Chondrocyte (in vitro differentiated cells): ENCODE data around the gene PANK1. TPM values are rescaled to one million over a fixed set of nuclear protein-coding genes. Genes with fewer than 3 reads are reported as not detected.

ENCODE experiments used
- DNase-seq: peaks from one replicate; pipeline ENCODE4 v3.0.0; 2021; ENCODE audit warnings: mixed read lengths, low spot score
- H3K27ac Mint-ChIP-seq: one replicate; pipeline ENCODE4 v1.8.0; 2021; ENCODE audit warnings: mild to moderate bottlenecking, moderate library complexity, mixed read lengths; ENCODE audit not compliant: unreplicated experiment
- H3K27me3 Mint-ChIP-seq: 2 replicates; pipeline ENCODE4 v1.8.0; 2021; ENCODE audit warnings: low read depth, mixed read lengths
- H3K36me3 Mint-ChIP-seq: 2 replicates; pipeline ENCODE4 v1.8.0; 2021; ENCODE audit warnings: low read depth, mixed read lengths
- H3K4me1 Mint-ChIP-seq: 2 replicates; pipeline ENCODE4 v1.8.0; 2021; ENCODE audit warnings: low read depth, mild to moderate bottlenecking, mixed read lengths
- H3K4me3 Mint-ChIP-seq: one replicate; pipeline ENCODE4 v1.8.0; 2021; ENCODE audit warnings: mild to moderate bottlenecking, moderate library complexity, mixed read lengths; ENCODE audit not compliant: unreplicated experiment
- H3K9me3 Mint-ChIP-seq: 2 replicates; pipeline ENCODE4 v1.8.0; 2021; ENCODE audit warnings: low read depth, mixed read lengths
- total RNA-seq: library from RNA; stranded (reverse); gene quantifications from 3 replicates; pipeline ENCODE4 v1.2.1, GENCODE V29; 2021
- TF ChIP-seq, protein P1 (sequence below): fragments of 200-600 bp; sonication (generic); IDR thresholded peaks from 2 replicates; pipeline ENCODE4 v1.5.0; 2021; ENCODE audit warnings: antibody characterized with exemption, mild to moderate bottlenecking, moderate library complexity

The PANK1 gene
- total RNA-seq, 1 donor from 2014 or later: 7.6 TPM

DNA sequence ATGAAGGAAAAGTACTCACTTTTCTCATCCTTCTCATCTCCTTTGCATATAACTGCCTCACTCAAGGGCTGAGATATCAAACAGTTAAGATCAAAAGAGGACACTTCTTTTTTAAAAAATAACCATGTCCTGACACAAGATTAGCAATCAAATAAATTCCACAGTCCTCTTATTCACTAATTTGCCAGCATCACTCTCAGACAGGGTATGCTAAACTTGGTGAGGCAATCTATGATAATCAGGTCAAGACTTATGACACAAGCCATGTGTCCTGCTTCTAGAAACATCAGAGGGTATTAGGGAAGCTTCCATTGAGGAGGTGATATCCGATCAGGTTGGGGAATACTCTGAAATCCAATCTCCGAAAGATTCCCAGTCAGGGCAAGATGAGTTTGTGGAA is 10.4 kb downstream of the PANK1 start:
- no peak overlapping the region for H3K27ac Mint-ChIP-seq
- TF ChIP-seq, protein P1, sequence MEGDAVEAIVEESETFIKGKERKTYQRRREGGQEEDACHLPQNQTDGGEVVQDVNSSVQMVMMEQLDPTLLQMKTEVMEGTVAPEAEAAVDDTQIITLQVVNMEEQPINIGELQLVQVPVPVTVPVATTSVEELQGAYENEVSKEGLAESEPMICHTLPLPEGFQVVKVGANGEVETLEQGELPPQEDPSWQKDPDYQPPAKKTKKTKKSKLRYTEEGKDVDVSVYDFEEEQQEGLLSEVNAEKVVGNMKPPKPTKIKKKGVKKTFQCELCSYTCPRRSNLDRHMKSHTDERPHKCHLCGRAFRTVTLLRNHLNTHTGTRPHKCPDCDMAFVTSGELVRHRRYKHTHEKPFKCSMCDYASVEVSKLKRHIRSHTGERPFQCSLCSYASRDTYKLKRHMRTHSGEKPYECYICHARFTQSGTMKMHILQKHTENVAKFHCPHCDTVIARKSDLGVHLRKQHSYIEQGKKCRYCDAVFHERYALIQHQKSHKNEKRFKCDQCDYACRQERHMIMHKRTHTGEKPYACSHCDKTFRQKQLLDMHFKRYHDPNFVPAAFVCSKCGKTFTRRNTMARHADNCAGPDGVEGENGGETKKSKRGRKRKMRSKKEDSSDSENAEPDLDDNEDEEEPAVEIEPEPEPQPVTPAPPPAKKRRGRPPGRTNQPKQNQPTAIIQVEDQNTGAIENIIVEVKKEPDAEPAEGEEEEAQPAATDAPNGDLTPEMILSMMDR: no peak
- H3K9me3 Mint-ChIP-seq: no peaks in the 10 kb centered on the region
- H3K4me3 Mint-ChIP-seq: no peak overlapping the region
- no peak for DNase-seq
- no peaks in the 10 kb centered on the region for H3K27me3 Mint-ChIP-seq
- H3K36me3 Mint-ChIP-seq: no peaks in the 10 kb centered on the region
- peaks cover 15% of the 10 kb centered on the region for H3K4me1 Mint-ChIP-seq

DNA sequence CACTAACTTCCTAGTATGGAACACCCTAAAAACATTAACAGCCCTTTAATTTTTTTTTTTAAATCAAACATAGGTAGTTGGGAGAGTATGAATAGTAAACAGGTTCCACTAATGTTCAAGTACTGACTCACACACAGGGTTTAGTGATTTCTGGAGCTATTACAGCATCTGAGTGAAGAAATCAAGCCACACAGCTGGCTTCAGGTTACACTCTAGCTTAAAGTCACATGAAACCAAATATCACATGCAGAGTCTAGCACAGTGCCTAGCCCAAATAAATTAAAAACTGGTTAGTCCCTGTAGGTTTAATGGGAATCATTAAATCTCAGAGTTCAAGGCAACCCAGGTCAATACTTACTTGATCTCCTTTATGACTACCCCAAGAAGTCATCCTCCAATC is 11.6 kb downstream of the PANK1 start:
- peaks cover 16% of the 10 kb centered on the region for H3K4me1 Mint-ChIP-seq
- H3K9me3 Mint-ChIP-seq: no peaks in the 10 kb centered on the region
- H3K27me3 Mint-ChIP-seq: no peaks in the 10 kb centered on the region
- H3K27ac Mint-ChIP-seq: peak overlapping the region; percentile 22
- no peak overlapping the region for H3K4me3 Mint-ChIP-seq
- no peak for DNase-seq
- no peaks in the 10 kb centered on the region for H3K36me3 Mint-ChIP-seq
- TF ChIP-seq, protein P1: no peak

DNA sequence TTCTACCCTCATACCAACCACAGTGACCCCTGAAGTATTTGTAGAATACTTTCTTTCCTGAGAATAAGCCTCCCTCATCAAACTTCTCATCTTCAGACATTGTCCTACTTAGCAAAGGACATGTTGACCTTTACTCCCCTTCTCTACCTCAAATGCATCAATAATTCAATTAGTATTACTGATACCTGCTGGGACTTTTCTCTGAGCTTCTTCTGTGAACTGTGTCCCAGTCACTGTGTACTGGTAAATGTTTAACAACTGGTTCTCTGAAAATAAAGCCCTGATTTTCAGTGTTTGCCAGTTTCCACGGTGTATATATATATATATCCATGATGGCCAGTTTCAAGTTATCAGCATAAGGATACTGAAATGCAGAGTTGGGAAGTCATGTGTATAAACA is 12.2 kb downstream of the PANK1 start:
- Mint-ChIP-seq H3K27me3 (no peaks in the 10 kb centered on the region), H3K4me1 (peaks cover 21% of the 10 kb centered on the region), H3K4me3 (no peak overlapping the region), H3K36me3 (no peaks in the 10 kb centered on the region), H3K27ac (no peak overlapping the region), H3K9me3 (no peaks in the 10 kb centered on the region)
- TF ChIP-seq, protein P1: no peak
- no peak for DNase-seq

DNA sequence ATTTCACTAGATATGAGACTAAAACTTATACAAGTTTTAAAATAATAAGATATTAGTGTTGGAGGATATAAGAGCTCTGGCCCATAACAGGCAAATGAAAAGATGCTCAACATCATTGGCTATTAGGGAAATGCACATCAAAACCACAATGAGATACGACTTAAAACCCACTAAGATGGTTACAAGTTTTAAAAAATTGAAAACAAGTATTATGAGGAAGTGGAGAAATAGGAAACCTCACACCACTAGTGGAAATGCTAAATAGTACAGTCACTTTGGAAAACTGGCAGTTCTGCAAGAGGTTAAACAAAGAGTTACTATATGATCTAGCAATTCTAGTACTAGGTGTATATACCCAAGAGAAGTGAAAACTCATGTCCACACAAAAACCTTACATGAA is 17.2 kb downstream of the PANK1 start:
- no peak overlapping the region for H3K27ac Mint-ChIP-seq
- H3K4me1 Mint-ChIP-seq: peaks cover 24% of the 10 kb centered on the region
- no peaks in the 10 kb centered on the region for H3K36me3 Mint-ChIP-seq
- no peaks in the 10 kb centered on the region for H3K27me3 Mint-ChIP-seq
- no peak overlapping the region for H3K4me3 Mint-ChIP-seq
- DNase-seq: no peak
- TF ChIP-seq, protein P1: no peak
- H3K9me3 Mint-ChIP-seq: no peaks in the 10 kb centered on the region

DNA sequence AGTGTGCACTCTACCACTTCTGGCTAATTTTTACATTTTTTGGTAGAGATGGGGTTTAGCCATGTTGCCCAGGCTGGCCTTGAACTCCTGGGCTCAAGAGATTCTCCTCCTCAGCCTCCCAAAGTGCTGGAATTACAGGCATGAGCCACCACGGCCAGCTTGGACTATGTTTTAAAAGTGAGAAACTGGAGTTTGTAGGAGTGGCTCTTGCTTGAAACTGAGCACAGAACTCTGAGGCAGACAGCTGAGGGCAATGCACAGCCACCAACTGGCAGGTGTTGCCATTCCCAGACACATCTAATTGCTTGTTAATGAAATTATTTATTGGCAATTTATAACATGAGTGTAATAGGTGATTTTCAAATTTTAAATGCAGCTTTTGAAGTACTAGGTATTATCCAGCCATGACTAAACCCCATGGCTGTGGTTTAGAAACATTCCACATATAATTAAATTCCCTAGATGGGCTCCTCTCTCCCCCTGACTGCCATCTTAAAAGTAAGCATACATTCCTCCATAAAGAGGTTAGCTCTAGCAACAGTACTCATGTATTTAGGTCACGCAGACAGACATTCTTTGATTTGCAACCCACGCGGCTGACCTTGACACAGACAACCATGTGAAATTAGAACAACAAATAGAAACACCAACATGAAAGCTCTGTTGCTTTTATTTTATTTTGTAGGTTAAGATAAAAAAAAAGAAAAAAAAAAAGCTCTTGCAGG is 19.8 kb downstream of the PANK1 start:
- Mint-ChIP-seq H3K27ac (peak overlapping the region; percentile 49), H3K36me3 (no peaks in the 10 kb centered on the region), H3K9me3 (peaks cover 4% of the 10 kb centered on the region), H3K4me1 (peaks cover 22% of the 10 kb centered on the region), H3K27me3 (no peaks in the 10 kb centered on the region), H3K4me3 (no peak overlapping the region)
- no peak for DNase-seq
- TF ChIP-seq, protein P1: no peak
